H7 (cell line): Measurements from ENCODE around the gene RMP24.
"Not testable (repeated sequence)": the region's sequence is repeated elsewhere in the genome, so short reads cannot be mapped to it uniquely, and the experiment has no call there.

ENCODE experiments used
- DNase-seq: peaks from one replicate; pipeline ENCODE4 v3.0.0; 2012
- H3K27me3 ChIP-seq: 2 replicates; pipeline ENCODE4 v1.6.0; 2011; ENCODE audit warnings: mild to moderate bottlenecking, low read length; ENCODE audit not compliant: control insufficient read depth, insufficient read depth
- H3K36me3 ChIP-seq: replicated peaks from 2 replicates; pipeline ENCODE4 v1.5.1; 2011; ENCODE audit warnings: low read length; ENCODE audit not compliant: control insufficient read depth, insufficient read depth
- H3K4me3 ChIP-seq: 2 replicates; pipeline ENCODE4 v1.5.1; 2011; ENCODE audit warnings: low read depth, mild to moderate bottlenecking, control low read depth, low read length, moderate library complexity; ENCODE audit not compliant: insufficient read depth

RMP24 gene

DNA sequence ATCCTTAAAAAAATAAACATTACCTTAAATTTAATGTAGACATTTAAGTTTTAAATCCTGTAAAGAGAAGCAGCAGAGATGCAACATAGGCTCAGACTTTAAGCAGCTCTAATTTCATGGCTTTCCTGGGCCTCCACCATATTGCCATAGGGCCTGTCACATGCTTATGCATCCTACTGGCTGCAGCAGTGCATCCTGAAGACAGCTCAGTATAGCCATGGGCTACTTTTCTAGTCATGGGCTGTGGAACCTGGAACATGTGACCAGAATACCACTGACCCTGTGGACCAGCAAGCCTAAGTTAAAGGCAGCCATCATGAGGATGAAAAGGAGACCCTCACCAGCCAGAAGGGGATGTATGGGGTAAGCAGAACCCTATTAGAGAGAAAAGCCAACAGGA is 10.7 kb downstream of the RMP24 start:
- no peaks in the 10 kb centered on the region for H3K27me3 ChIP-seq
- H3K4me3 ChIP-seq: no peak overlapping the region
- DNase-seq: no peak
- H3K36me3 ChIP-seq: peaks cover 4% of the 10 kb centered on the region

DNA sequence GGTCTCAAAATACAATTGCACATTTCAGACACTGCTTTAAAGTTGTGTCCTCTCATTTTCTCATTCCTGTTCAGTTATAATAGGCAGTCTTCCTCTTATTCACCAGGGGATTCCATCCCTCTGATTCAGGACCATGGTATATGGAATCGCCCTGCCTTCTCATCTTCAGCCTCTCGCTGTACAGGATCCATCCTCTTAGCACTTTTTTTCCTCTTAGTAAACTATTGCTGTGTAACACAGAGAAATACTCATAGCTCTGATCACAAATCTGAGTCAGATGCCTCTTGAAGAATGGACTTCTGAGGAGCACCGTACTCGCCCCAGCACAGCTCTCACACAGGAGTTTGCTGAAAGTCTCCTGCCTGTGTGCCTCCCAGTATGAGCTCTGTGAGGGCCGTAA is 11.3 kb downstream of the RMP24 start:
- DNase-seq: no peak
- no peaks in the 10 kb centered on the region for H3K27me3 ChIP-seq
- H3K4me3 ChIP-seq: no peak overlapping the region
- H3K36me3 ChIP-seq: peaks cover 3% of the 10 kb centered on the region

DNA sequence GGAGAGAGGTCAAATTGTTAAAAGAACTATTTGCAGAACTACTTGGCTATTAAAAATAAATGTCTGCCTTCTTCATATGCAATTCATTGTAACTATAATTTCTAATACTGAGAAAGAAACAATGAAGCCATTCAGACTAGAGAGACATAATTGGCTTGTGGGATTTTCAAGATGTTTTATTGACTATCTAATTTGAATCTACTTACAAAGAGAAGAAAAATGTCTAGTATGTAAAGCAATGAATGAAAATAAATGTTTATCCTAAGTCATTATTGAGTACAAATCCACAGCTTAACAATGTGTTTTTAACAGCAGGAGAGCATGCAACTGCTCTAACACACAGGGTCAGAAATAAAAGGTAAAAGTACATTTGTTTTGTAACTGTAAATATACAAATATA is 19.2 kb downstream of the RMP24 start:
- no peak for DNase-seq
- Histone ChIP-seq H3K36me3 (peaks cover 4% of the 10 kb centered on the region), H3K27me3 (no peaks in the 10 kb centered on the region), H3K4me3 (no peak overlapping the region)

DNA sequence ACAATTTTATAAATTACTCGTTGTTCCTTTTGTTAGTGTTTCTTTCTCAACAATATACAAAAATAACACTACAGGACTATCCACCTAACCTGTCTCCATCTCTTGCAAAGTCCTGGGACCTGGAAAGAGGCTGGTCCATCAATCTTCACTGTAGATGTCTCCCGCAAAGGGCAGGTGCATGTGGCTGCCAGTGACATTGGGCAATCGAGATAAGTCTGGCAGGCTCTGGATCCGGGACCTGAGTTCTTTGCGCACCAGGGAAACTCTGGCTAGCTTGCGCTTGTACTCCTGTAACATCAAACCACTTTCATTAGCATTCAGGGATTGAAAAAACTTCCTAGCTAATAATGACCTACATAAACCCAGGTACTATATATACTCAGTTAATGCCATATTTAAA is 20.5 kb downstream of the RMP24 start:
- peaks cover 4% of the 10 kb centered on the region for H3K36me3 ChIP-seq
- no peak for DNase-seq
- H3K4me3 ChIP-seq: no peak overlapping the region
- H3K27me3 ChIP-seq: no peaks in the 10 kb centered on the region

DNA sequence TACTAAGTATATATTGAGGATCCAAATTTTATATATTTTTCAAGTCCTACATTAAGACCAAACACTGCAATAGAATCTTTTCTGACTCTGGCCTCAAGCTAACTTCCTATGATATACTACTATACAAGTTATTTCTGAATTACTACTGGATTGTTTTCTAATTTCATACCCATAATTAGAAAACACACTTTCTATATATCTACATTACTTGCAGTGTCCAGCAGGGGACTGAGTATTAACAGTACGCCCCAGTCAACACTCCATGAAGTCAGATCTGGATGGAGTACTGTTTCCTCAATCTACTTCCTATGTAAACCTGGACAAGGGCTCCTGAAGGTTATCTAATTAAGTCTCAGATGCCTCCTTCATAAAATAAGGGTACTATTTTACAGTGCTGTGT is 26.5 kb downstream of the RMP24 start:
- DNase-seq: no peak
- H3K36me3 ChIP-seq: no peaks in the 10 kb centered on the region; the same call in 1 of the 2 replicates
- H3K27me3 ChIP-seq: no peaks in the 10 kb centered on the region
- H3K4me3 ChIP-seq: no peak overlapping the region

DNA sequence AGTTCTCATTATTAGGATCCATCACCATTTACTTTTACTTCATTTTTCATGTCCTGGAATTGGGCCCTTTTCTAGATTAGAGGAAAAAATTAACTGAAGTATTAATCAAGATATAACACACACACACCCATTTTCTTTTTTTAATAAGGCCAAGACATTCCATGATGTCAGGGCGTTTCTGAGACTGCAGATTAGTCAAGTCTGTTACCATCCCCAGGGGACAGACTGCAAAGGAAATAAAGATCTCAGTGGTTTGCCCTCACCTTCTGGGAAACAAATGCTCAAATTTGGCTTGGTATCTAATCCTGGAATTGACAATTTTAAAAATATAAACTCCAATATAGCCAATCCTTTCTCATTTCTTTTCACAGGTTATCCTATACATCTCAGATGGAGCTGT is 27.4 kb downstream of the RMP24 start:
- no peaks in the 10 kb centered on the region; the same call in 1 of the 2 replicates for H3K36me3 ChIP-seq
- H3K4me3 ChIP-seq: no peak overlapping the region
- H3K27me3 ChIP-seq: no peaks in the 10 kb centered on the region
- no peak for DNase-seq

DNA sequence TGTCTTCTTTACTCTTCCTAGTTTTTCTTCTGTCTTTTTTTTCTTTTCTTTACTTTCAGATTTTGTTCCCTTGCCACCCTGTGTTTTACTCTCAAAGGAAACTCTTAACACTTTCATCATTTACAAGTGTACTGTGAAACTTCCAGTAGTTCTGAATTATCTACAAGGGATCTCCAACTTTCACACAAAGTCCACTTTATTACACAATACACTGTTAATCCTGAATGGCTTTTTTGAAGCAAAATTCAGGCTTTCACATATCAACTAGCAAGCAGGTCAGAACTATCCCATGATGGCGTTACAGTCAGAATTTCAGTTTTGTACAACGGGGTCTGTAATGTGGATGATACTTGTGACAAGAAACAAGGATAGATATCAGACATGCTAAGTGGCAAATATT is 34.5 kb downstream of the RMP24 start:
- no peak for DNase-seq
- Histone ChIP-seq H3K4me3 (no peak overlapping the region), H3K27me3 (no peaks in the 10 kb centered on the region), H3K36me3 (no peaks in the 10 kb centered on the region)

DNA sequence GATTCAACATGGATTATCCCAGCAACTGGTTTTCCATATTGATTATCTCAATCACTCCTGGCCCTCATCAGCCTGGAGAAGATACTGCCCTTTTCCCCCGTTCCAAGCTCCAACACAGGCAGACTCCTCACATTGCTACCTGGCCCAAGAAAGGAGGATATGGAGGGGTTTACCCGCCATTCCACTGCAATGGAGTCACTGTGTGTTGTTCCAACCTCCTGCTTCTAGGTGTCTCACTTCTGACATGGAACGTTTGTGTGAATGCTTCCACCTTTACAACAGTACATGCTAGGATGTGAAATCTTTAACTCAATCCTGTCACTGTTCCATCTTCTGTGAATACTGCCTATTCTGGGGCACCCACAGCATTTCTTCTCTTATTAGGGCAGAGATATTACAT is 36.7 kb downstream of the RMP24 start:
- H3K4me3 ChIP-seq: no peak overlapping the region
- no peak for DNase-seq
- H3K36me3 ChIP-seq: no peaks in the 10 kb centered on the region
- no peaks in the 10 kb centered on the region for H3K27me3 ChIP-seq

DNA sequence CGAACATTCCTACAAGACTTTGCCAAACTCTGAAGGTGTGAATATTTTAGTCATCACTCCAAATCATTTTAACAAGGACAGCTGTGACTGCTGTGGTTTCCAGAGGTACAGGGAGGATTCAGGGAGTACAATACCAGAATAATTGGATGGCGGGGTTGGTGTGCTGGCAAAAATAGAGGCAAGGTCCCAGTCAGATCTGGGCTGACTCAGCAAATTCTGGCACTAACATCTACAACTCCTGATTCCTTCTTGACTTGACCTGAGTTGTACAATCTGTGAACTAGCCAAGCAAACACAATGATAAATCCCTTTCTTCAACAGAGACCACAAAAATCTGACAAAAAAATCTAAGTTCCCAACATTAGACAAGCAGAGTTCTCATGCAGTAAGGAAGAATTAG is 40.4 kb downstream of the RMP24 start:
- Histone ChIP-seq H3K36me3 (no peaks in the 10 kb centered on the region), H3K27me3 (no peaks in the 10 kb centered on the region), H3K4me3 (no peak overlapping the region)
- DNase-seq: no peak

DNA sequence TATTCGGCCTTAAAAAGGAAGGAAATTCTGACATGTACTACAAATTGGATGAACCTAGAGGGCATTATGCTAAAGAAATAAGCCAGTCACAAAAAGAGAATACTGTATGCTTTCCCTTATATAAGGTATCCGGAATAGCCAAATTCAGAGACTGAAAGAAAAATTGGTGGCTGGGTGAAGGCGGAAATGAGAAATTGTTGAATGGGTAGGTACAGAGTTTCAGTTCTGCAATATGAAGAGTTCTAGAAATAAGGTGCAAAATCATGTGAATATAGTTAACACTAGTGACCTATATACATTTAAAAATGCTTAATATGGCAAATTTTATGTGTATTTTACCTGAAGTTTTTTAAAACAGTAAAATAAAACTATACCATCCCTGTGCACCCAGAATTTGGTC is 43.1 kb downstream of the RMP24 start:
- no peak overlapping the region for H3K4me3 ChIP-seq
- no peak for DNase-seq
- H3K27me3 ChIP-seq: no peaks in the 10 kb centered on the region
- H3K36me3 ChIP-seq: no peaks in the 10 kb centered on the region

DNA sequence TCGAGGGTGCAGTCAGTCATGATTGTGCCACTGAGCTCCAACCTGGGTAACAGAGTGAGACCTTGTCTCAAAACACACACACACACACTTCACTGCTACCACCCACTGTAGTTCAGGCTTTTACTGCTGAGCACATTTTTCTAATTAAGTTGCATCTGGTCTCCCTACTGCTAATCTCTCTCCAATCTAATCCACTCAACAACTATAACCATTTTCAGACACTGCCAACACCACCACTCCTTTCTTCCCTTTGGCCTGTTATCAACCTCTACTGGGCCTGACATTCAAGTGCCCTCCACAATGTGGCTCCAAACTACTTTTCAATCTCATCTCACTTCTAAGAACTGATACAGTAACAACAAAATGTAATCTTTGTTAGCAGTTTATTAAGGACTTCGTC is 44.8 kb downstream of the RMP24 start:
- H3K36me3 ChIP-seq: no peaks in the 10 kb centered on the region
- H3K4me3 ChIP-seq: no peak overlapping the region
- H3K27me3 ChIP-seq: no peaks in the 10 kb centered on the region
- no peak for DNase-seq

DNA sequence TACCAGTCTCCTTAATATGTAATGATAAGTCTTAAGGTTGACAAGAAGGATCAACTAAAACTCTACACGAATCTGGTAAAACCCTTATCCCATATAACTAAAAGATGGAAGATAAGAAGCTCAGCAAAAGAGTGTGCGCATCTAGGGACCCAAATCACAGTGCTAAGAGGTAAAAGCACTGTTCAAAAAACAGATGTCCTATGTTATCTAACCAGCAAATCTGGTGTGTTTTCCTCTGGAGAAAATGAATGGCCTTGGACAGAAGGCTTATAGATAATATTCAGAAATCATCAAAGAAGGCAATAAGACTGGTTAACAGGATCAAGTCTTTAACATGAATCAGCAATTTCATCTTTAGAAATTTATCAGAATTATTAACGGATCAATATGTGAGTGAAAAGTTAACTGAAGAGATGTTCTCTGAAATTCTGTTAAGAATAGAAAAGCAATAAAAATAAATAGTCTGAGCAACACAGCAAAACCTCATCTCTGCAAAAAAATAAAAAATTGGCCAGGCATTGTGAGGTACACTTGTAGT is 47.8 kb downstream of the RMP24 start:
- no peak for DNase-seq
- Histone ChIP-seq H3K36me3 (peaks cover 3% of the 10 kb centered on the region; the same call in 1 of the 2 replicates), H3K4me3 (no peak overlapping the region), H3K27me3 (no peaks in the 10 kb centered on the region)

DNA sequence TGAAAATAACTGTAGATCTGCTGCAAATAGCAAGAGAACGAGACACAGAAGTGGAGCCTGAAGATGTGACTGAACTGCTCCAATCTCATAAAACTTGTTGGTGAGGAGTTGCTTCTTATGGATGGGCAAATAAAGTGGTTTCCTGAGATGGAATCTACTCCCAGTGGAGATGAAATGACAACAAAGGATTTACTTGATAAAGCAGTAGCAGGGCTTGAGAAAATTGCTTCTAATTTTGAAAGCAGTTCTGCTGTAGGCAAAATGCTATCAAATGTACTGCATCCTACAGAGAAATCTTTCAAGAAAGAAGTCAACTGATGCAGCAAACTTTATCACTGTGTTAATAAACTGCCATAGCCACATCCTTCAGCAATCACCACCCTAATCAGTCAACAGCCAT is 50.9 kb downstream of the RMP24 start:
- Histone ChIP-seq H3K27me3 (no peaks in the 10 kb centered on the region), H3K4me3 (no peak overlapping the region), H3K36me3 (peaks cover 9% of the 10 kb centered on the region)
- no peak for DNase-seq

DNA sequence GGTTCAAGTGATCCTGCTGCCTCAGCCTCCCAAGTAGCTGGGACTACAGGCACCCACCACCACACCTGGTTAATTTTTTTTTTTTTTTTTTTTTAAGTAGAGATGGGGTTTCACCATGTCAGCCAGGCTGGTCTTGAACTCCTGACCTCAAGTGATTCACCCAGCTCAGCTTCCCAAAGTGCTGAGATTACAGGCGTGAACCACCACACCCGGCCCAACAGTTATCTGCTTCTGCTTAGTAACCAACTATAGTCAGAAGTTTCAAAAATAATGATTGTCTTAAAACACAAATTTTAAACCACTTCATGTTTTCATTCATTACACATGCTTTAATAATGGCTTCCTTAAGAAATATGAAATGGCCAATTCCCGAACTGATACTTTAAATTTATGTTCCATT is 51.8 kb downstream of the RMP24 start:
- not testable (repeated sequence) for H3K27me3 ChIP-seq, DNase-seq, H3K4me3 ChIP-seq
- H3K36me3 ChIP-seq: peaks cover 13% of the 10 kb centered on the region

DNA sequence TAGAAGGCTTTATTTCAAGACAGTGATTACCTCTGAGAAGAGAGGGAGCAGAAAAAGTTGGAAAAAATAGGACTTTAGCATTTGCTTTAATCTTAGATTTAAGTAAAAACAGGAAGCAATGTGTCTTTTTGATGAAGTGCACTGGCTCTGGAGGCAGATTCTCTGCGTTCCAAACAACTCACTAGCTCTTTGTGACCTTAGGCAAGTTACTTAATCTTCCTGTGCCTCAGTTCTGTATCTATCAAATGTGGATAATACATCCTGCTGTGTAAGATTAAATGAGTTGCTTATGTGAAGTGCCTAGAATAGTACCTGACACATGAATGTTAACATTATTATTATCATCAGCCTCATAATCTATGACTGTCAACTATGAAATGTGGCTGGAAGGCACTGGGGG is 52.5 kb downstream of the RMP24 start:
- DNase-seq: no peak
- Histone ChIP-seq H3K36me3 (peaks cover 13% of the 10 kb centered on the region), H3K27me3 (no peaks in the 10 kb centered on the region)

DNA sequence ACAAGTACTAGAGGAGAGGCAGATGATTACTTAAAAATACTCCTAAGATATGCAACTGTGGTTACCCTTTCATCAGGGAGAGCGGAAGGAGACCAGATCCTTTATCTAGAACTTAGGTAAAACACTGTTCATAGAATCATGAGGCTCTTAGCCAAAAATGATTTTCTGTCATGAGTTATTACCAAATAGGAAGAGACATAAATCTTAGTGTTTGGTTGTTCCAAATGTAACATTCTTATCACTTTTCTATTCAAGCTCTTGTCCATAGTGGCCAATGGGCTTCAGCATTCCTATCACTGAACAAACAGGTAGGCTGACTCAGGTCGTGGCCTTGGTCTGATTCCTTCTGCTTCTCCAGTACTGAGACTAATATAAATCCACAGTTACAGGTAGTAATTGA is 56.4 kb downstream of the RMP24 start:
- peaks cover 14% of the 10 kb centered on the region for H3K36me3 ChIP-seq
- no peaks in the 10 kb centered on the region for H3K27me3 ChIP-seq
- DNase-seq: no peak
- no peak overlapping the region for H3K4me3 ChIP-seq

More for the DNA sequence above, 52.5 kb downstream of the RMP24 start:
- H3K4me3 ChIP-seq: no peak overlapping the region
